ENCODE results near the gene NF1. TPM values are rescaled to one million over a fixed set of nuclear protein-coding genes. Genes with fewer than 3 reads are reported as not detected.
"Not testable (repeated sequence)": the region's sequence is repeated elsewhere in the genome, so short reads cannot be mapped to it uniquely, and the experiment has no call there.

Gene NF1
- total RNA-seq, 2 donors from 2014 or later = 33.6 to 39.1 TPM

DNA sequence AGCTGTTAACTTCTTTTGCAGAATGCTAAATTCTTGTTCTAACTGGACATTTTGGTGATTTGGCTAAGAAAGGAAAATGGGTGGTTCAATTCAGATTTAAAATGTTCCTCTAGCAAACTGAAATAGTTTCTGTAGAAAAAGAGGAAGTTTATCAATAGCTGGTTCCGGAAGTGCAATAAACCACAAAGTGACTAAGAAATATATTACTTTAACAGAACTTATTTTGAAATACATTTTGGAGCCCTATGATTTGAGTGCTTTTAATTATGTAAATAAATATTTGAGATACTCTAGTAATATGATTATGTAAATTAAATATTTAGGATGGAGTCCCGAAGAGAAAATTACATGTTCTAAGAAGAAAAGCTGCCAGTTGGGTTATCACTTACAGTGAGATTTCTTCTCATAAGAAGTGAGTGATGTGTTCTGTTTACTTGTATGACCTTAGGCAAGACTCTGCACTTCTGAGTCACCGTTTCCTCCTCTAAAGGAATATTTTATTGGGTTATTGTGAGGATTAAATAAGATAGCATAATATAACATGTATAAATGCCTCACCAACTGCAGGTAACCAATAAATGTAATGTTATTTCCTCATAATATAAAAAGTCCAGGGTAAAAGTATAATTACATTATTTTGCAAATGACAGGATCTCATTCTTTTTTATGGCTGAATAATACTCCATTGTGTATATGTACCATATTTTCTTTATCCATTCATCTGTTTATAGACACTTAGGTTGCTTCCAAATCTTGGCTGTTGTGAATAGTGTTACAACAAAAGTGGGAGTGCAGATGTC is 219.4 kb downstream of the NF1 start, which contains the start of gene EVI2B:
Gene EVI2B, minus strand, starts transcription at position 73 of the 800 bp plus-strand sequence. CDS start 8,445 bp downstream, outside the sequence.
- H3K36me3 Mint-ChIP-seq = peaks cover 12 to 14% of the 10 kb centered on the region in 2 donors
- ATAC-seq = peak; percentile 43 to 53
- H3K27ac Mint-ChIP-seq = peak within 1 kb of the TSS; percentile 90 to 95
- H3K9me3 Mint-ChIP-seq = no peaks in the 10 kb centered on the region
- no peak for DNase-seq (ENCODE audit: low spot score in 2 of 2)

- Mint-ChIP-seq H3K27ac (peak overlapping the region; percentile 90 to 95), H3K36me3 (peaks cover 12 to 14% of the 10 kb centered on the region in 2 donors), H3K9me3 (no peaks in the 10 kb centered on the region)
- DNase-seq (ENCODE audit: low spot score in 2 of 2) (no peak), ATAC-seq (no peak)
Observed at GRCh38 chr17:31314782-31315100, 220.0 kb downstream of the NF1 start.

DNA sequence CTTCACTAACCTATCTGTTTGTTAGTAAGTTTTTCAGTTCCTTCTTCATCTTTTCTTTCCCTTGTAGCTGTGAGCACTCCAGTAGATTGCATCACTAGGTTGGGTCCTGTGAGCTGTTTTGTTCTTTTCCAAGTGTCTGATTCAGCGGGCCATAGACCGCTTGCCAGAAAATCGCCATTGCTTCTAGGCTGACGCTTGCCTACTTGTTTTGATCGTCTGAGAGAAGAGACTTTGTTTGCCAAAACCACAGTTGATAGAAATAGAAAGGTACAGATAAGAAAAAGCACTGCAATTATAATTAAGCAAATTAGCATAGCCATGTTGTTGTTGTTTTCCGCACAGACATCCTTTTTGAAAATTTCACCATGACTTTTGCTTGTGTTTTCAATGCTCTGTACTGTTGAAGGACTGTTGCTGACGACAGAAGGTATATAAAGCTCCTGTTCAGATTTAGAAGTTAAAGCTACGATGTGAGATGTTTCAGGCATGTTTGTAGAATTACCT is 223.6 kb downstream of the NF1 start:
- H3K27ac Mint-ChIP-seq = peak overlapping the region; percentile 90 to 96
- DNase-seq (ENCODE audit: low spot score in 2 of 2) (peak; percentile 49 to 67), ATAC-seq (peak; percentile 62 to 75)
- peaks cover 12 to 14% of the 10 kb centered on the region in 2 donors for H3K36me3 Mint-ChIP-seq
- no peaks in the 10 kb centered on the region for H3K9me3 Mint-ChIP-seq

- H3K27ac Mint-ChIP-seq = peak overlapping the region; percentile 90 to 96
- H3K9me3 Mint-ChIP-seq = no peaks in the 10 kb centered on the region
- DNase-seq (ENCODE audit: low spot score in 2 of 2) (no peak), ATAC-seq (peak; percentile 40 to 56)
- peaks cover 12 to 14% of the 10 kb centered on the region in 2 donors for H3K36me3 Mint-ChIP-seq
Observed at GRCh38 chr17:31318851-31319661, 224.3 kb downstream of the NF1 start.

DNA sequence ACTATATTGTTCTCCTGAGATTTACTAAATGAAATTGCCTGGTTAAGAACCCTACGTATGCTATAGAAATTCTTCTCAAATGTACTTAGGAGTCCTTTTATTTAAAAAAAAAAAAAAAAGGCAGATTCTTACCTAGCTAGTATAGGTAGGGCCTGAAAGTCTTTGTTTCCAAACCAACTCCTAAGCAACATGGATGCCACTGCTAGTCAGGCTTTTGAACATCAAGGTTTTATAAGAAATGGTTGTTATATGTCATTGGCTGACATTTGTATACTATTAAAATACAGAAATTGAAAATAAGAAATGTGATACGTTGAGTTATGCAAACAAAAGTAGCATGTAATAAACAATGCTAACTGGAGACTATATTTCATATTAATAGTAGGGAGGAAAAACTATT is 225.5 kb downstream of the NF1 start:
- Mint-ChIP-seq H3K36me3 (peaks cover 8 to 12% of the 10 kb centered on the region in 2 donors), H3K27ac (peak overlapping the region; percentile 90 to 94), H3K9me3 (no peaks in the 10 kb centered on the region)
- DNase-seq (ENCODE audit: low spot score in 2 of 2) (no peak), ATAC-seq (no peak)

DNA sequence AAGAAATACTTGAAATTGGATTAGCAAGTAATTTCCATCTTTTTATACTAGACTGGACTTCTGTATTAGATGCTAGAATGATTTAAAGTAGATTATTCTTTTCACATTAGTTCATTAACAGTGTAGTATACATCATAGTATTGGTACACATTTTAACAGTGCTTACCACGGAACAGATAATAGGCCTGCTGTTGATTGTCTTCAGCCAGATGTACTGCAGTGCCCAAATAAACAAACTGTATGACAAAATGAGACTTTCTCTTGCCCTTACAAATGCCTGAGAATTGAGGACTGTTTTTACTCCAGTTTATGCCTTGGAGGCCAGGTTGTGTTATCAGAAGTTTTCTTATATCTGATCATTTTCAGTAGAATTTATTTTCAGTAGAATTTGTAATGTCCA is 226.0 kb downstream of the NF1 start:
- Mint-ChIP-seq H3K36me3 (peaks cover 8 to 12% of the 10 kb centered on the region in 2 donors), H3K27ac (peak overlapping the region; percentile 94 to 97), H3K9me3 (no peaks in the 10 kb centered on the region)
- ATAC-seq (no peak), DNase-seq (ENCODE audit: low spot score in 2 of 2) (no peak)

DNA sequence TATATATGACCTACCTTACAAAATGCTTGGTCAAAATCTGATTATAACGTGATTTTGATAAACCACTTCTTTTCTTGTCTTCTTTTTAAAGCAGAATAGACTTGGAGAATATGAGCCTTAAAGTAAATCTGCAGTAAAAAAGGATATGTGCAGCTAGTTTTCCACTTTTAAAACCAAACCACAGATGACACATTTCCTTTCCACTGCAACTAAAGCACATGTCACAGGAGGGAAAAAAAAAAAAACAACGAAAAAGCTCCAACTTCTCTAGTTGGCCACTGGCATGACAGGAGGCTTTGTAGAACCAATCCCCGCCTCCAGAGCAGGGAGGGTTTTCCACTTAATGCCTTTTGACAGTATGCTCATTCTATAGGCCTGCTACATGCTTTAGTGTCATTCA is 226.7 kb downstream of the NF1 start, which contains the start of gene EVI2A:
Gene EVI2A, minus strand, starts transcription at position 142 of the 400 bp plus-strand sequence. CDS start 2,609 bp downstream, outside the sequence.
- peak; percentile 88 for ATAC-seq
- DNase-seq (ENCODE audit: low spot score in 2 of 2) = peak; percentile 62 to 74
- H3K36me3 Mint-ChIP-seq = peaks cover 8 to 12% of the 10 kb centered on the region in 2 donors
- no peaks in the 10 kb centered on the region for H3K9me3 Mint-ChIP-seq
- H3K27ac Mint-ChIP-seq = peak within 1 kb of the TSS; percentile 94 to 97

DNA sequence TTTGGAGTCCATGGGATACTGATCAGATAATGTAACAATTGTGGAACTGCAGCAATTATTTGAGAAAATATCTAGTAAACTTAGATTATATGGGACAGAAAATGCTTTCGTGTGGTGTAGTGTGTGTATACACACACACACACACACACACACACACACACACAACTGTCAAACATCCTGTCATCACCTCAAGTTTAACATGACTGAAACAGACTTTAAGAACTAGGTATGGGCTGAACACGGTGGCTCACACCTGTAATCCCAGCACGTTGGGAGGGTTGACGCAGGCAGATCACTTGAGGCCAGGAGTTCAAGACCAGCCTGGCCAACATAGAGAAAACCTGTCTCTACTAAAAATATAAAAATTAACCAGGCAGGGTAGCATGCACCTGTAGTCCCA is 227.2 kb downstream of the NF1 start:
- peak in 1 of 2 donors; percentile 12 for ATAC-seq
- H3K9me3 Mint-ChIP-seq = no peaks in the 10 kb centered on the region
- H3K36me3 Mint-ChIP-seq = peaks cover 8 to 12% of the 10 kb centered on the region in 2 donors
- DNase-seq (ENCODE audit: low spot score in 2 of 2) = no peak
- H3K27ac Mint-ChIP-seq = peak overlapping the region; percentile 94 to 97

GRCh38 chr17:31323551-31323950 is 228.8 kb downstream of the NF1 start:
- H3K36me3 Mint-ChIP-seq = peaks cover 0 to 4% of the 10 kb centered on the region in 2 donors
- ATAC-seq = no peak
- H3K27ac Mint-ChIP-seq = peak overlapping the region; percentile 1 to 13
- H3K9me3 Mint-ChIP-seq = no peaks in the 10 kb centered on the region
- no peak for DNase-seq (ENCODE audit: low spot score in 2 of 2)

DNA sequence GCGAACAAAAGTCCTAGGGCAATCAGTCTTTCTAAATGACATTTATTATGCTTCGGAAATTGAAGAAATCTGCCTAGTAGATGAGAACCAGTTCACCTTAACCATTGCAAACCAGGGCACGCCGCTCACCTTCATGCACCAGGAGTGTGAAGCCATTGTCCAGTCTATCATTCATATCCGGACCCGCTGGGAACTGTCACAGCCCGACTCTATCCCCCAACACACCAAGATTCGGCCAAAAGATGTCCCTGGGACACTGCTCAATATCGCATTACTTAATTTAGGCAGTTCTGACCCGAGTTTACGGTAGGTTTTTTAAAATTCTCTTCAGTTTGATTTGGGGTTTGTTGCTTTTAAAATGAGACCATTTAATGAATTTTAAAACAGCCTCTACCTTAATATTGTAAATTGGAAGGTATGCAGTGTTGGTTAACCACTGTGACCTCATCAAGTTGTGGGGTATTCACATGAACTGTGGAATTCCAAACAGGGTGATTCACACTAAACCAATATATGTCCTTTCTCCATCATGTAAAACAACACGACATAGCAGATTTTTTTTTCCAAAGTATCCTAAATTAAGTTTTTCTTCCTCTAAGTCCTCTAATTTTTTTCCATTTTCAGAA is 232.9 kb downstream of the NF1 start:
- Mint-ChIP-seq H3K9me3 (no peaks in the 10 kb centered on the region), H3K36me3 (no peaks in the 10 kb centered on the region), H3K27ac (no peak overlapping the region)
- DNase-seq (ENCODE audit: low spot score in 2 of 2) = no peak
- ATAC-seq = no peak

- H3K9me3 Mint-ChIP-seq = no peaks in the 10 kb centered on the region
- no peak overlapping the region for H3K27ac Mint-ChIP-seq
- peak in 1 of 2 donors; percentile 49 for ATAC-seq
Observed at GRCh38 chr17:31328160-31328535, 233.4 kb downstream of the NF1 start.

DNA sequence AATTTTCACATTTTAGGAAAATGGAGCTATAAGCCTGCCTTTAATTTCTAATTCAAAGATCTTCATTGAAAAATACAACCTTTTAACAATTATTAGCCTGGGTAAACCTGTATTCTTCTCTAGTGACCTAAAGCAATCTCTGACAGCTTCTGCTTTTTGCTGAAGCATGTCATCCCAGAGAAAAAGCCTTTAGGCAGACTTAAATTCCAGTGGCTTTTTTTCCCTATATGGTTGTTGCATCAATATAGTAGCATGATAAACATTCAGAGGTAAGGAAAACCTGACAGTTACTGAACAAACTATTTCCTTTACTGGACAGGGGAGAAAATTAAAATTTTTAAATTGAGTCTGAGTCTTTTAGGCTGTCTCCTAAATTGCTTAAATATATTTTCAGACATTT is 234.4 kb downstream of the NF1 start:
- DNase-seq (ENCODE audit: low spot score in 2 of 2) (no peak), ATAC-seq (no peak)
- peak overlapping the region in 1 of 2 donors; percentile 36 for H3K27ac Mint-ChIP-seq
- H3K36me3 Mint-ChIP-seq = no peaks in the 10 kb centered on the region
- H3K9me3 Mint-ChIP-seq = no peaks in the 10 kb centered on the region

More at GRCh38 chr17:31328160-31328535, 233.4 kb downstream of the NF1 start:
- DNase-seq (ENCODE audit: low spot score in 2 of 2) = no peak
- no peaks in the 10 kb centered on the region for H3K36me3 Mint-ChIP-seq

DNA sequence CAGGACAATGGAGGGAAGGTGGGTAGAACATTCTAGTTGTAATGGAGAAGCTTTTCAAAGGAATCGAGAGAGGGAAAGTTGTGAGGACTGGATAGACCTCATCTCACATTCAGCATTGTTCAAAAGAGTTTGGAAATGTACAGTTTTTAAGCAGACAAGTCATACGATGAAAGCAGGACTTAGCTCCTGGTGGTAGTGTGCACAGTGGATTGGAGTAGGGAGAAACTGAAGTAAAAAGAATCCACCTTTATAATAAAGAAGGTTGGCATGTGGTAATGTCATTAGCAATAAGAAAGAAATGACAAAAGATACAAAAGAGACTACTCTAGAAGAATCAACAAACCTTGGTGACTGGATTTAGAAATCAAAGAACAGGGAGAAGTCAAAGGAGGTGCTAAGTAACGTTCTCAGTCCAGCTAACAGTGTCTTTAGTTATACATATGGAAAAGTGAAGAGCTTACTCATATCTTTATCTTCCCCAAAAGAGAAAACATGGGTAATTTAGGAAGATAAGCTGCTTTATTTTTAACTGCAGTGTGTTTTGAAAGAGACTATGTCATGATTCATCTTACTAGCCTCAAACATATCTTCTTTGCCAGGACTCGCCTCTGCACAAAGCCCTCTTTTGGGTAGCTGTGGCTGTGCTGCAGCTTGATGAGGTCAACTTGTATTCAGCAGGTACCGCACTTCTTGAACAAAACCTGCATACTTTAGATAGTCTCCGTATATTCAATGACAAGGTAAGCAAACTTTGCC is 245.3 kb downstream of the NF1 start:
- Mint-ChIP-seq H3K9me3 (no peaks in the 10 kb centered on the region), H3K27ac (no peak overlapping the region), H3K36me3 (peaks cover 5% of the 10 kb centered on the region in 2 donors)
- ATAC-seq (no peak), DNase-seq (ENCODE audit: low spot score in 2 of 2) (no peak)

GRCh38 chr17:31345191-31345747 is 250.5 kb downstream of the NF1 start:
- not testable (repeated sequence) for H3K9me3 Mint-ChIP-seq; H3K27ac Mint-ChIP-seq; H3K36me3 Mint-ChIP-seq; DNase-seq (ENCODE audit: low spot score in 2 of 2)
- ATAC-seq = peak; percentile 26 to 57

- H3K9me3 Mint-ChIP-seq = no peaks in the 10 kb centered on the region
- peak overlapping the region in 1 of 2 donors; percentile 28 for H3K27ac Mint-ChIP-seq
- peaks cover 0 to 11% of the 10 kb centered on the region in 2 donors for H3K36me3 Mint-ChIP-seq
- no peak for ATAC-seq
- DNase-seq (ENCODE audit: low spot score in 2 of 2) = no peak
Observed at GRCh38 chr17:31349454-31349853, 254.7 kb downstream of the NF1 start.

GRCh38 chr17:31355935-31356334 is 261.2 kb downstream of the NF1 start:
- DNase-seq (ENCODE audit: low spot score in 2 of 2) (no peak), ATAC-seq (no peak)
- Mint-ChIP-seq H3K27ac (no peak overlapping the region), H3K9me3 (no peaks in the 10 kb centered on the region), H3K36me3 (peaks cover 0 to 6% of the 10 kb centered on the region in 2 donors)
